Large intestine (tissue), 3 donors: Measurements from ENCODE around the gene TPRA1. TPM values are rescaled to one million over a fixed set of nuclear protein-coding genes. Genes with fewer than 3 reads are reported as not detected.
"Not testable (repeated sequence)": the region's sequence is repeated elsewhere in the genome, so short reads cannot be mapped to it uniquely, and the experiment has no call there.

Experiments used
- DNase-seq, 2 donors: peaks; one replicate each; pipeline versions ENCODE4 v3.0.0 to v3.0.0-alpha.2; 2013
- H3K27ac ChIP-seq: one replicate; pipeline ENCODE4 v1.5.1; 2013; ENCODE audit warnings: low read length
- H3K27me3 ChIP-seq: 2 replicates; pipeline ENCODE4 v1.6.1; 2013; ENCODE audit warnings: low read length; ENCODE audit not compliant: control insufficient read depth, insufficient read depth
- H3K36me3 ChIP-seq: 2 replicates; pipeline ENCODE4 v1.6.1; 2013; ENCODE audit warnings: low read length; ENCODE audit not compliant: control insufficient read depth, insufficient read depth
- H3K4me1 ChIP-seq: one replicate; pipeline ENCODE4 v1.6.1; 2013; ENCODE audit warnings: low read length; ENCODE audit not compliant: control insufficient read depth, insufficient read depth
- H3K4me3 ChIP-seq: one replicate; pipeline ENCODE4 v1.5.1; 2013; ENCODE audit warnings: low read length
- H3K9me3 ChIP-seq: one replicate; pipeline ENCODE4 v1.6.1; 2013; ENCODE audit warnings: mild to moderate bottlenecking, low read depth, low read length, moderate library complexity; ENCODE audit not compliant: control insufficient read depth
- WGBS: methylation state at CpG from one replicate; pipeline ENCODE4 v1.1.5; 2013; ENCODE audit warnings: low lambda C conversion rate; ENCODE audit not compliant: insufficient coverage; 5-methylcytosine and 5-hydroxymethylcytosine counted together
- polyA plus RNA-seq: library from polyadenylated mRNA; unstranded; fragments of 120-200 nt; gene quantifications from one replicate; pipeline ENCODE4 v1.2.1, GENCODE V29; 2013

TPRA1 gene
- polyA plus RNA-seq, 1 donor = 23.8 TPM

GRCh38 chr3:127606086-127606805 lies 15.7 kb upstream of the TPRA1 start:
- WGBS = no CpG with 5 or more reads among the region's 24 CpGs
- H3K36me3 ChIP-seq = peaks cover 72% of the 10 kb centered on the region
- DNase-seq = no peak
- no peaks in the 10 kb centered on the region for H3K4me1 ChIP-seq
- no peak overlapping the region for H3K4me3 ChIP-seq
- H3K9me3 ChIP-seq = peaks cover 4% of the 10 kb centered on the region
- no peaks in the 10 kb centered on the region for H3K27me3 ChIP-seq
- no peak overlapping the region for H3K27ac ChIP-seq

DNA sequence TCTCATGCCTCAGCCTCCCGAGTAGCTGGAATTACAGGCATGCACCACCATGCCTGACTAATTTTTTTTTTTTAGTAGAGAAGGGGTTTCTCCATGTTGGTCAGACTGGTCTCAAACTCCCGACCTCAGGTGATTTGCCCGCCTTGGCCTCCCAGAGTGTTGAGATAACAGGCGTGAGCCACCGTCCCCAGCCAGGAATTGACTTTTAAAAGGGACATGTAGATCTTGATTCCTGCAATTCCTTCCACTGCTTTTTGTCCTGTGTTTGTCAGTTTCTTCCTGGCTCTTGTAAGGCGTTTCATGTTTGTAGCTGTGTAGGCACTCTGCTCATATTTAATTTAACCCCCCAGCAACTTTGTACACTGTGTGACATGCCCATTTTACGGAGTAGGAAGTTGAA lies 15.0 kb upstream of the TPRA1 start:
- H3K4me1 ChIP-seq, H3K27ac ChIP-seq, DNase-seq, H3K27me3 ChIP-seq, H3K4me3 ChIP-seq, H3K9me3 ChIP-seq: not testable (repeated sequence)
- H3K36me3 ChIP-seq = peaks cover 65% of the 10 kb centered on the region
- no CpG with 5 or more reads among the region's 7 CpGs for WGBS

- Histone ChIP-seq H3K9me3 (peaks cover 4% of the 10 kb centered on the region), H3K36me3 (peaks cover 63% of the 10 kb centered on the region), H3K4me1 (peaks cover under 1% of the 10 kb centered on the region), H3K27me3 (no peaks in the 10 kb centered on the region), H3K4me3 (no peak overlapping the region), H3K27ac (no peak overlapping the region)
- DNase-seq = no peak
- no CpG with 5 or more reads among the region's 41 CpGs for WGBS
Observed at GRCh38 chr3:127604546-127605165, 14.1 kb upstream of the TPRA1 start.

DNA sequence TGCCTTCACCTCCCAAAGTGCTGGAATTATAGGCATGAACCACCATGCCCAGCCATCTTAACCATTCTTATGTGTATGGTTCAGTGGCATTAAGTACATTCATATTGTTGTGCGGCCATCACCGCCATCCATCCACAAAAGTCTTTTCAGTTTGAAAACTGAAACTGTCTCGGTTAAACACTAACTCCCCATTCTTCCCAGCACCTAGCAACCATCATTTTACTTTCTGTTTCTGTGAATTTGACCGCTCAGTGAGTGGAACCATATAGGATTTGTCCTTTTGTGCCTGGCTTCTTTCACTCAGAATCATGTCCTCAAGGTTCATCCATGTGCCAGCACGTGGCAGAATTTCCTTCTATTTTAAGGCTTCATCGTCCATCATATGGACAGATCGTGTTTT lies 13.5 kb upstream of the TPRA1 start:
- WGBS = no CpG with 5 or more reads among the region's 7 CpGs
- no peak for DNase-seq
- Histone ChIP-seq H3K4me1 (peaks cover 7% of the 10 kb centered on the region), H3K36me3 (peaks cover 61% of the 10 kb centered on the region), H3K27me3 (no peaks in the 10 kb centered on the region), H3K27ac (no peak overlapping the region), H3K4me3 (no peak overlapping the region), H3K9me3 (peaks cover 4% of the 10 kb centered on the region)

DNA sequence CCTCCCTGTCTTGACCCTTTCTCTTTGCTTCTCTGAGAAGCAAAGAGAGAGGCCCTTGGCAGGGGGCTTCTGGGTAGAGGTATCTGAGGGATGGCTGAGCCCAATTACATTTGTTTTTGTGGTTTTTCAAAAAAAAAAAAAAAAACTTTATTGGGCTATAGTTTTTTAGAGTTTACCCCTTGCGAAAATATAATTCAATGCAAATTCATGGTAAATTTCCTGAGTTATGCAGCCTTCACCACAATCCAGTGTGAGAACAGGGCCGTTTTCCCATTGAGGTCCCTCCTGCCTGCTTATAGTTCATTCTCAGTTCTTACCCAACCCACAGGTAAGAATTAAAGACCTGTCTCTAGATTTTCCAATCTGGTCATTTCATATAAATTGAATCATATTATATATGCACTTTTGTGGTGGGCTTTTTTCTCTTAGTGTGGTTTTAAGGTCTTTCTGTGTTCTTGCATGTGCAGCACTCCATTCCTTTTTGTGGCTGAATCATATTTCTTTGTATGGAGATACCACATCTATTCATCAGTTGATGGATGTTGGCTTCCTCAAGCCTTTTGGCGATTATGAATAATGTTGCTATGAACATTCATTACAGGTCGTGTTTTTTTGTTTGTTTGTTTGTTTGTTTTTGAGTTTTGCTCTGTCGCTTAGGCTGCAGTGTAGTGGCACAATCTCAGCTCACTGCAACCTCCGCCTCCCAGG lies 10.4 kb upstream of the TPRA1 start:
- peaks cover 4% of the 10 kb centered on the region for H3K9me3 ChIP-seq
- H3K36me3 ChIP-seq = peaks cover 30% of the 10 kb centered on the region
- WGBS = 100% methylated on average over 1 of the region's 6 CpGs
- H3K4me3 ChIP-seq = no peak overlapping the region
- peaks cover 9% of the 10 kb centered on the region for H3K4me1 ChIP-seq
- H3K27ac ChIP-seq = no peak overlapping the region
- no peaks in the 10 kb centered on the region for H3K27me3 ChIP-seq
- DNase-seq = no peak

DNA sequence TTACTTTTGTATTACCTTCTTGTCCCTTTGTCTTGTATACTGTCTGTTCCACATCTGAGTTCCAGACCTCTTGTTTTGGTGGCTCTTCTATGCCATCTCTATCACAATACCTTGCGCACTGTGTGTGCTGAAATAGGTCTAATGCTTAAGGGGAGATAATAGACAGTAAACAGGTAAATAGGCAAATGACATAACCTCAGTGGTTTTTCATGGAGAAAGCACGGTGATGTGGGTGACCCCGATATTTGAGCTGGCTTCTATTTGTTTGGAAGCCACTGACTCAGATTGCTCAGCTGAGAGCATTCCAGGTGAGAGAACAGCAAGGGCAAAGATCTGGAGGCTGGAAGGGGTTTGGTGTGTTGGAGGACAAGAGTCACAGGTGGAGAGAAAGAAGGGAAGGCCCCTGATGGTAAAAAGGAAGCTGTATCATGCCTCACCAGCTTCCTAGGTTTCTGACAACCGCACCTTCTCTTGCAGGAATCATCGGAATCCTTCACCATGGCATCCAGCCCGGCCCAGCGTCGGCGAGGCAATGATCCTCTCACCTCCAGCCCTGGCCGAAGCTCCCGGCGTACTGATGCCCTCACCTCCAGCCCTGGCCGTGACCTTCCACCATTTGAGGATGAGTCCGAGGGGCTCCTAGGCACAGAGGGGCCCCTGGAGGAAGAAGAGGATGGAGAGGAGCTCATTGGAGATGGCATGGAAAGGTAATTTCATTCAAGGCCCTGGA lies 8.5 kb upstream of the TPRA1 start:
- Histone ChIP-seq H3K9me3 (no peaks in the 10 kb centered on the region), H3K4me1 (peaks cover 9% of the 10 kb centered on the region), H3K4me3 (peak overlapping the region; percentile 60), H3K27ac (peak overlapping the region; percentile 75), H3K36me3 (peaks cover 14% of the 10 kb centered on the region), H3K27me3 (no peaks in the 10 kb centered on the region)
- DNase-seq = peak in 1 of 2 donors; percentile 47
- no CpG with 5 or more reads among the region's 14 CpGs for WGBS

GRCh38 chr3:127597020-127597771 lies 6.7 kb upstream of the TPRA1 start:
- H3K27me3 ChIP-seq = no peaks in the 10 kb centered on the region
- no peak overlapping the region for H3K4me3 ChIP-seq
- H3K4me1 ChIP-seq = peaks cover 9% of the 10 kb centered on the region
- DNase-seq = no peak
- no peak overlapping the region for H3K27ac ChIP-seq
- peaks cover 10% of the 10 kb centered on the region for H3K36me3 ChIP-seq
- H3K9me3 ChIP-seq = no peaks in the 10 kb centered on the region
- WGBS = no CpG with 5 or more reads among the region's 12 CpGs

DNA sequence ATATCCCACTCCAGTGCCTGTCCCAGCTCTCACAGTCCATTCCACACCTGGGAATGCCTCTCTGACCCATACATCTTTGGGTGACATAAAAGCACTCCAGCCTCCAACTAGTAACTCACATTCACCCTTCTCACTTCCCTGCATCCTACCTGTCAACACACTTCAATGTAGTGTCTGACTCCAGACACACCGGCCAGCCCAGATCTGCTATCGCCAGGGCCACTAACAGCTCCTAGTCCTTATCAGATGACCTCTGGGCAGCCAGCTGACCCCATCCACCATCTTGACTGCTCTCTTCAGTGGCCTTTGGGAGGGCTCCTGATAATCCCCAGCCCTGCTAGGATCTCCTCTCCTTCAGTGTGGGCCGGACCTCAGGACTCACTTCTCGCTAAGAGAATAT lies 4.8 kb upstream of the TPRA1 start:
- Histone ChIP-seq H3K27ac (no peak overlapping the region), H3K9me3 (no peaks in the 10 kb centered on the region), H3K36me3 (peaks cover 3% of the 10 kb centered on the region), H3K4me1 (peaks cover 15% of the 10 kb centered on the region), H3K4me3 (no peak overlapping the region), H3K27me3 (no peaks in the 10 kb centered on the region)
- no peak for DNase-seq
- no CpG with 5 or more reads among the region's 4 CpGs for WGBS

DNA sequence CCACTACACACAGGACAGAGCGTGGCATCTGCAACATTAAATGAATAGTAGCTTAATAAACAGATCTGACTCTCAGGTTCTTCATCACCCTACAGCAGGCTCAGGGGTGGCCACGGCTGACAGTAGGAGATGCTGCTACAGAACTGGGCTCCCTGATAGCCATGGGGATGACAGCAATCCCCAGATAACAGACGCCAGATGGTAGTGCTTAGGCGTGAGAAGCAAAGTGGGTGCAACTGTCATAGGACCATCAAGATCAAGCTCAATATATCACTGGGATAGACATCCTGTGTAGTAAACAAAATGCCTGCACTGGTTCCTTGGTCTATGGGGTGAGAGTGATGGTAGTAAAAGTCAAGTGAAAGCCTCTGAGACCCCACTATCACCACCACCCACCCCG lies 2.6 kb upstream of the TPRA1 start:
- DNase-seq = no peak
- H3K4me3 ChIP-seq = no peak overlapping the region
- WGBS = no CpG with 5 or more reads among the region's 5 CpGs
- no peaks in the 10 kb centered on the region for H3K9me3 ChIP-seq
- H3K27ac ChIP-seq = no peak overlapping the region
- peaks cover 16% of the 10 kb centered on the region for H3K4me1 ChIP-seq
- no peaks in the 10 kb centered on the region for H3K36me3 ChIP-seq
- H3K27me3 ChIP-seq = no peaks in the 10 kb centered on the region

DNA sequence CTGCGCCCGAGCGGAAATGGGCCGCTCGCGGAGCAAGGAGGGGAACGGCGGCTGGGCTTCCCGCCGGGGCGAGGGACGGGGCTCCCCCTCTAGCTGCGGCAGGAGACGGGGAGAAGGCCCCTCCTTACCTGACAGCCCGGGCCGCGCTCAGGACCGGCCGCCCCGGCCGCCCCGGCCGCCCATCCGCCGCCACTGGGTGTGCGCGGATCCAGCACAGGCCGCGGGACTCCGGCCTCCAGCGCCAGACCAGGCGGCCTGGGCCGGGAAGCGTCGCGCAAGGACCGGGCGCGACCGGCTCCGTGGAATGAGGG lies 296 bp downstream of the TPRA1 start:
- no CpG with 5 or more reads among the region's 41 CpGs for WGBS
- no peaks in the 10 kb centered on the region for H3K9me3 ChIP-seq
- no peak for DNase-seq
- peaks cover 4% of the 10 kb centered on the region for H3K36me3 ChIP-seq
- peak overlapping the region; percentile 67 for H3K4me3 ChIP-seq
- H3K27me3 ChIP-seq = no peaks in the 10 kb centered on the region
- peak overlapping the region; percentile 81 for H3K27ac ChIP-seq
- H3K4me1 ChIP-seq = peaks cover 16% of the 10 kb centered on the region
